Cardiac fibroblast (primary cell): ENCODE data around the gene PAQR7.
A peak's percentile ranks its signal among the peaks of the same experiment; 100 is the strongest.

Experiments used
- DNase-seq, 2 donors: peaks; one replicate each; pipeline versions ENCODE4 v3.0.0 to v3.0.0-alpha.2; 2010; ENCODE audit warnings: low read depth in 2 of 2
- H3K4me3 ChIP-seq, 2 donors: replicated peaks in 1 of 2; 1 replicate in 1 of 2; 2 replicates in 1 of 2; pipeline ENCODE4 v1.5.1; 2011; ENCODE audit warnings: low read depth in 2 of 2, low read length in 2 of 2, mild to moderate bottlenecking in 2 of 2, moderate library complexity in 1 of 2
- TF ChIP-seq, protein P1 (sequence below): IDR thresholded peaks from one replicate; pipeline ENCODE4 v1.5.1; 2011; ENCODE audit warnings: low read depth, mild to moderate bottlenecking, low read length, inconsistent platforms

The PAQR7 gene

DNA sequence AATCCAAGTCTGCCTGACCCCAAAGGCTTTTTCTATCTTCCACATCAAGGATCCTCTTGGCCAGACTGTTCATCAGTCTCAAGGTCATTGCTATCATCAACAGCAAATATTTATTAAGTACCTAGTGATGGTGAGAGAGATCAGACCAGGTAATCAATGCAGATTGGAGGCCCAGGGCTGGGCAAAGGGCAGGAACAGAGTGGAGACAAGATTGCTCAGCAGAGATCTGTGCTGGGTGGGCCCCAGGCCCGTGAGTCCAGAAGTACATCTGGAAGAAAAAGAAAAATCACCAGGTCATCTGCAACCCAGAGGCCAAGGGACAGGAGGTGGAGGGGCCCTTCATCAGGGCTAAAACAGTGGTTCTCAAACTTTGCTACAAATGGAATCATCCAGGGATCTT, 10.1 kb upstream of the PAQR7 start:
- TF ChIP-seq, protein P1, sequence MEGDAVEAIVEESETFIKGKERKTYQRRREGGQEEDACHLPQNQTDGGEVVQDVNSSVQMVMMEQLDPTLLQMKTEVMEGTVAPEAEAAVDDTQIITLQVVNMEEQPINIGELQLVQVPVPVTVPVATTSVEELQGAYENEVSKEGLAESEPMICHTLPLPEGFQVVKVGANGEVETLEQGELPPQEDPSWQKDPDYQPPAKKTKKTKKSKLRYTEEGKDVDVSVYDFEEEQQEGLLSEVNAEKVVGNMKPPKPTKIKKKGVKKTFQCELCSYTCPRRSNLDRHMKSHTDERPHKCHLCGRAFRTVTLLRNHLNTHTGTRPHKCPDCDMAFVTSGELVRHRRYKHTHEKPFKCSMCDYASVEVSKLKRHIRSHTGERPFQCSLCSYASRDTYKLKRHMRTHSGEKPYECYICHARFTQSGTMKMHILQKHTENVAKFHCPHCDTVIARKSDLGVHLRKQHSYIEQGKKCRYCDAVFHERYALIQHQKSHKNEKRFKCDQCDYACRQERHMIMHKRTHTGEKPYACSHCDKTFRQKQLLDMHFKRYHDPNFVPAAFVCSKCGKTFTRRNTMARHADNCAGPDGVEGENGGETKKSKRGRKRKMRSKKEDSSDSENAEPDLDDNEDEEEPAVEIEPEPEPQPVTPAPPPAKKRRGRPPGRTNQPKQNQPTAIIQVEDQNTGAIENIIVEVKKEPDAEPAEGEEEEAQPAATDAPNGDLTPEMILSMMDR = no peak
- DNase-seq = no peak
- H3K4me3 ChIP-seq = no peak overlapping the region

DNA sequence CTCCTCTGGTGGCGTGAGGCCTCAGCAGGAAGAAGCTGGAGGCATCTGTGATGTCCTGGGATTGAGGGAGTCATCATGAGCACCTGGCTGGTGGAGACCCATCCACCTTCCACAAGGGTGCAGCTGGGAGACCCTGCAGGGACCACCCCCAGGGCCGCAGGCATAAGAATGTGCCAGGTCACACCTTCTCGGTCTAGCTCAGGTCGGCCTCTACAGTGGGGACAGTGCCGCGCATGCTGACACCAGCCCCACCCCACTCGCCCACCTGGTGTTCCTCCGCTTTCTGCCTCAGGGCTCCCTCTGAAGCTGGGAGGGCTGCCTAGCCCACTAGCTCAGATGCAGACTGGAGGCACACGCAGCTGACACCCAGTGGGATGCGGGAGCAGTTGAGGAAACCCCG, 5.8 kb upstream of the PAQR7 start:
- TF ChIP-seq, protein P1 = no peak
- DNase-seq = no peak

DNA sequence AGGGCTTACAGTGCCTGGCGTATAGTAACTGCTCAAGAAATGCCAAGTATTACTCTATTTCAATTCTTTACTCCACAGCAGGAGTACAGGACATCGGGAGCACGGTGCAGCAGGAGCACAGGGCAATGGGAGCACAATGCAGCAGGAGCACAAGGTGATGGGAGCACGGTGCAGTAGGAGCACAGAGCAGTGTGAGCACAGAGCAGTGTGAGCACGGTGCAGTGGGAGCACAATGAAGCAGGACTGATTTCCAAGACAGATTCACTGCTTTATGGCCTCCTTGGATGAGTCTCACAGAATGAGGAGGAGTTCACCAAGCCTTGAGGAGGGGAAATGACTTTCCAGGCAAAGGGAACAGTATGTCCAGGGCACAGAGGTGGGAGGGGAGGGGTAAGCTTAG, 5.0 kb upstream of the PAQR7 start:
- TF ChIP-seq, protein P1 = no peak
- H3K4me3 ChIP-seq = no peak overlapping the region
- no peak for DNase-seq

More for the DNA sequence above, 5.8 kb upstream of the PAQR7 start:
- H3K4me3 ChIP-seq = no peak overlapping the region

DNA sequence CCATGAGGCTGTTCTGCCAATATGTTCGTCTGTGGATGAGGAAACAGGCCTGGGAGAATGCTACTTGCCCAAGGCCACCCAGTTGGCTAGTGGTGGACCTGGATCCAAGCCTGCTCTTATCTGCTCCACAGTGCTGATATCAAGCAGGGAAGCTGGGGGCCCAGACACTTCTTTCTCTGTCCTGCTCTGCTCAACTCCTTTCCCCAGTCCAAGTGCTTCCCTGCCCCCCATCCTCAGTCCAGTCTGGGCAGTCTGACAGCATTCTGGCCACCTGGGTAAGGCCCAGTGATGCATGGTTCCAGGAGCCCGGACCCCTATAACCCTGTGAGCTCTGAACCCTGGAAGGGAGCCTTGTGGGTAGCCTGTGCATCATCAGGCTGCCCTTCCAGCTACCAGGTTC, 4.2 kb upstream of the PAQR7 start:
- TF ChIP-seq, protein P1 = no peak
- no peak overlapping the region for H3K4me3 ChIP-seq
- peak in 1 of 2 donors; percentile 72 for DNase-seq

DNA sequence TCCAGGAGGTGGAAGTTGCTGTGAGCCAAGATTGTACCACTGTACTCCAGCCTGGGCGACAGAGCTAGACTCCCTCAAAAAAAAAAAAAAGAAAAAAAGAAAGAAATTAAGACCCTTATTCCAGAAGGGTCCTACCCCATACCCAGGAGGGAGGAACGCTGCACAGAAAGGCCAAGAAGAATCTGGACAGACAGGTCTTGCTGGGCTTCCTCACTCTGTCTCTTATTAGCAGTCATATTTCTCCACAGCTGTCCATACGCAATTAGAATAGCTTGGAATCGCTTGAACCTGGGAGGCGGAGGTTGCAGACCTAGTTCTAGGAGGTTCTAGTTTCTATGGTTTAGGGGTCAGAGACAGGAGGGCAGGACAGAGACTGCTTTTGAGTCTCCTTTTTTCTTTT, 3.2 kb upstream of the PAQR7 start:
- TF ChIP-seq, protein P1 = no peak
- DNase-seq = no peak
- no peak overlapping the region for H3K4me3 ChIP-seq

DNA sequence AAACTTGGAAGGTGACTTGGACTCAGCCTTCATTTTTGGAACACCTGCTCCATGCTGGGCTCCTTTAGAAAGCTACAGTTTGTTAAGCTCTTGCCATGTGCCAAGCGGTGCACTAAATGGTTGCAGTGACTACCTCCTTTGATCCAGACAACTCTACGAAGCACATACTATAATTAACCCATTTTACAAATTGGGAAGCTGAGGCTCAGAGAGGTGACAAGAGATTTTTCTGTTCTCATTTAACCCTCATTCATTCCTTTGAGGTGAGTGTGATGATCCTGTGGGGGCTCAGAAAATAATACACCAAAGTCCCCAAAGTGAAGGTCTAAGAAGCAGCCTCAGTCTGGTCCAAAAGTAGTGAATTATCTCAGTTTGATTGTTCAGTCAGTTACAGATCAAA, 1.6 kb upstream of the PAQR7 start:
- DNase-seq = no peak
- no peak overlapping the region for H3K4me3 ChIP-seq
- TF ChIP-seq, protein P1 = no peak

DNA sequence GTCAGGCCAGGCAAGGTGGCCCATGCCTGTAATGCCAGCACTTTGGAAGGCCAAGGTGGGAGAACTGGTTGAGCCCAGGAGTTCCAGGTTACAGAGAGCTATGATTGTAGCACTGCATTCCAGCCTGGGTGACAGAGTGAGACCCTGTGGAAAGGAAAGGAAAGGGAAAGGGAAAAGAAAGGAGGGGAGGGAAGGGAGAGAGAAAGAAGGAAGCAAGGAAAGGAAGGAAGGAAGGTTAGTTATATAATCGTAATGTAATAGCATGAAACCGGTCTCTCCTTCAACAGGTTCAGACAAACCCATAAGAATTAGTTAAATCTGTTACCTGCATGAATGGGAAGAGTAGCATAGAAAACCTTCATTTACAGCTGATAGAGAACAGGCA, 1.2 kb upstream of the PAQR7 start:
- TF ChIP-seq, protein P1 = no peak
- no peak overlapping the region for H3K4me3 ChIP-seq
- no peak for DNase-seq
